HEK293 (cell line): ENCODE data around the gene PI4KB.
A peak's percentile ranks its signal among the peaks of the same experiment; 100 is the strongest.

Source experiments
- ATF2 ChIP-seq: fragments of 450-650 bp; formaldehyde crosslinking; IDR thresholded peaks from 2 replicates; pipeline ENCODE4 v1.5.1; 2016; ENCODE audit warnings: missing biosample characterization, missing genetic modification characterization, low read depth
- CTCF ChIP-seq: fragments of 450-650 bp; formaldehyde crosslinking; IDR thresholded peaks from 2 replicates; pipeline ENCODE4 v1.5.1; 2016; ENCODE audit warnings: missing biosample characterization, missing genetic modification characterization
- GFI1B ChIP-seq: fragments of 450-650 bp; formaldehyde crosslinking; IDR thresholded peaks from 2 replicates; pipeline ENCODE4 v1.5.1; 2016; ENCODE audit warnings: missing biosample characterization, missing genetic modification characterization
- GLI2 ChIP-seq: fragments of 450-650 bp; formaldehyde crosslinking; IDR thresholded peaks from 2 replicates; pipeline ENCODE4; 2017; ENCODE audit warnings: missing biosample characterization, missing genetic modification characterization, low read depth, borderline replicate concordance
- MYNN ChIP-seq: fragments of 450-650 bp; formaldehyde crosslinking; IDR thresholded peaks from 2 replicates; pipeline ENCODE4 v1.5.1; 2016; ENCODE audit warnings: missing biosample characterization, missing genetic modification characterization, borderline replicate concordance
- REPIN1 ChIP-seq: fragments of 450-650 bp; formaldehyde crosslinking; IDR thresholded peaks from 2 replicates; pipeline ENCODE4 v1.5.1; 2017; ENCODE audit warnings: missing biosample characterization, missing genetic modification characterization, low read depth
- SP2 ChIP-seq: fragments of 450-650 bp; formaldehyde crosslinking; IDR thresholded peaks from 2 replicates; pipeline ENCODE4 v1.5.1; 2016; ENCODE audit warnings: missing biosample characterization, missing genetic modification characterization
- ZBTB8A ChIP-seq: fragments of 450-650 bp; formaldehyde crosslinking; IDR thresholded peaks from 2 replicates; pipeline ENCODE4 v1.5.1; 2016; ENCODE audit warnings: missing biosample characterization, missing genetic modification characterization
- ZNF121 ChIP-seq: fragments of 450-650 bp; formaldehyde crosslinking; IDR thresholded peaks from 2 replicates; pipeline ENCODE4 v1.5.1; 2016; ENCODE audit warnings: missing biosample characterization, missing genetic modification characterization
- ZNF140 ChIP-seq: fragments of 450-650 bp; formaldehyde crosslinking; IDR thresholded peaks from 2 replicates; pipeline ENCODE4 v1.5.1; 2016; ENCODE audit warnings: missing biosample characterization, missing genetic modification characterization
- ZNF16 ChIP-seq: fragments of 450-650 bp; formaldehyde crosslinking; IDR thresholded peaks from 2 replicates; pipeline ENCODE4 v1.5.1; 2016; ENCODE audit warnings: low read depth, missing biosample characterization, missing genetic modification characterization
- ZNF169 ChIP-seq: fragments of 450-650 bp; formaldehyde crosslinking; IDR thresholded peaks from 2 replicates; pipeline ENCODE4 v1.5.1; 2016; ENCODE audit warnings: missing biosample characterization, missing genetic modification characterization
- ZNF202 ChIP-seq: fragments of 450-650 bp; formaldehyde crosslinking; IDR thresholded peaks from 2 replicates; pipeline ENCODE4 v1.5.1; 2016; ENCODE audit warnings: missing biosample characterization, missing genetic modification characterization, borderline replicate concordance
- ZNF239 ChIP-seq: fragments of 450-650 bp; formaldehyde crosslinking; IDR thresholded peaks from 2 replicates; pipeline ENCODE4 v1.5.1; 2016; ENCODE audit warnings: missing biosample characterization, missing genetic modification characterization
- ZNF416 ChIP-seq: fragments of 450-650 bp; formaldehyde crosslinking; IDR thresholded peaks from 2 replicates; pipeline ENCODE4 v1.5.1; 2016; ENCODE audit warnings: missing biosample characterization, missing genetic modification characterization
- ZNF473 ChIP-seq: fragments of 450-650 bp; formaldehyde crosslinking; IDR thresholded peaks from 2 replicates; pipeline ENCODE4 v1.5.1; 2017; ENCODE audit warnings: missing biosample characterization, missing genetic modification characterization
- ZNF623 ChIP-seq: fragments of 450-650 bp; formaldehyde crosslinking; IDR thresholded peaks from 2 replicates; pipeline ENCODE4 v1.5.1; 2016; ENCODE audit warnings: missing biosample characterization, missing genetic modification characterization
- ZNF626 ChIP-seq: fragments of 450-650 bp; sonication (Bioruptor Pico); formaldehyde crosslinking; IDR thresholded peaks from 2 replicates; pipeline ENCODE4 v1.5.1; 2018; ENCODE audit warnings: missing biosample characterization, missing genetic modification characterization, inconsistent platforms
- ZNF629 ChIP-seq: fragments of 450-650 bp; formaldehyde crosslinking; IDR thresholded peaks from 2 replicates; pipeline ENCODE4 v1.5.1; 2017; ENCODE audit warnings: missing biosample characterization, missing genetic modification characterization
- ZNF654 ChIP-seq: fragments of 450-650 bp; formaldehyde crosslinking; IDR thresholded peaks from 2 replicates; pipeline ENCODE4 v1.5.1; 2016; ENCODE audit warnings: low read depth, missing biosample characterization, missing genetic modification characterization
- ZNF658 ChIP-seq: fragments of 450-650 bp; formaldehyde crosslinking; IDR thresholded peaks from 2 replicates; pipeline ENCODE4; 2016; ENCODE audit warnings: missing biosample characterization, missing genetic modification characterization
- ZNF677 ChIP-seq: fragments of 450-650 bp; IDR thresholded peaks from 2 replicates; pipeline ENCODE4 v1.5.0; 2018; ENCODE audit warnings: missing biosample characterization, mild to moderate bottlenecking, missing genetic modification characterization, moderate library complexity
- ZSCAN18 ChIP-seq: fragments of 450-650 bp; formaldehyde crosslinking; IDR thresholded peaks from 2 replicates; pipeline ENCODE4 v1.5.1; 2016; ENCODE audit warnings: missing biosample characterization, missing genetic modification characterization
- ZSCAN30 ChIP-seq: fragments of 450-650 bp; IDR thresholded peaks from 2 replicates; pipeline ENCODE4 v1.5.1; 2018; ENCODE audit warnings: missing biosample characterization, mild to moderate bottlenecking, missing genetic modification characterization, moderate library complexity
- TF ChIP-seq, protein P1 (sequence below): fragments of 450-650 bp; formaldehyde crosslinking; IDR thresholded peaks from 2 replicates; pipeline ENCODE4; 2016; ENCODE audit warnings: missing biosample characterization, missing genetic modification characterization
- TF ChIP-seq, protein P2 (sequence below): fragments of 450-650 bp; IDR thresholded peaks from 2 replicates; pipeline ENCODE4 v1.5.1; 2018; ENCODE audit warnings: missing biosample characterization, mild to moderate bottlenecking, missing genetic modification characterization
- TF ChIP-seq, protein P3 (sequence below): fragments of 450-650 bp; formaldehyde crosslinking; IDR thresholded peaks from 2 replicates; pipeline ENCODE4 v1.5.1; 2016; ENCODE audit warnings: missing biosample characterization, missing genetic modification characterization, borderline replicate concordance

Gene PI4KB

GRCh38 chr1:151281225-151281968, 45.8 kb downstream of the PI4KB start (continued):
- TF ChIP-seq ZNF16 (tag by site-specific recombination) = no peak
- peak; percentile 100 for TF ChIP-seq ATF2
- TF ChIP-seq MYNN (tag by site-specific recombination) = no peak
- TF ChIP-seq ZNF202 (tag by site-specific recombination) = no peak
- TF ChIP-seq CTCF (tag by site-specific recombination) = peak; percentile 68; the same call in 1 of the 2 replicates
- TF ChIP-seq ZNF473 (tag by site-specific recombination) = no peak
- no peak for TF ChIP-seq ZNF658 (tag by site-specific recombination)
- TF ChIP-seq ZBTB8A (tag by site-specific recombination) = peak; percentile 71
- no peak for TF ChIP-seq ZNF140
- TF ChIP-seq ZNF239 (tag by site-specific recombination) = peak; percentile 38; the same call in 1 of the 2 replicates
- TF ChIP-seq ZNF623 (tag by site-specific recombination) = peak; percentile 7; the same call in 1 of the 2 replicates
- 0 out of 2 replicates have a peak, but pooled peaks have one; percentile 29 for TF ChIP-seq ZNF169 (tag by site-specific recombination)
- TF ChIP-seq, protein P1, sequence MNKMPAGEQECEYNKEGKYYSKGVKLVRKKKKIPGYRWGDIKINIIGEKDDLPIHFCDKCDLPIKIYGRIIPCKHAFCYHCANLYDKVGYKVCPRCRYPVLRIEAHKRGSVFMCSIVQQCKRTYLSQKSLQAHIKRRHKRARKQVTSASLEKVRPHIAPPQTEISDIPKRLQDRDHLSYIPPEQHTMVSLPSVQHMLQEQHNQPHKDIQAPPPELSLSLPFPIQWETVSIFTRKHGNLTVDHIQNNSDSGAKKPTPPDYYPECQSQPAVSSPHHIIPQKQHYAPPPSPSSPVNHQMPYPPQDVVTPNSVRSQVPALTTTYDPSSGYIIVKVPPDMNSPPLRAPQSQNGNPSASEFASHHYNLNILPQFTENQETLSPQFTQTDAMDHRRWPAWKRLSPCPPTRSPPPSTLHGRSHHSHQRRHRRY (tag by site-specific recombination) = no peak
- peak; percentile 90 for TF ChIP-seq SP2 (tag by site-specific recombination)
- TF ChIP-seq, protein P2, sequence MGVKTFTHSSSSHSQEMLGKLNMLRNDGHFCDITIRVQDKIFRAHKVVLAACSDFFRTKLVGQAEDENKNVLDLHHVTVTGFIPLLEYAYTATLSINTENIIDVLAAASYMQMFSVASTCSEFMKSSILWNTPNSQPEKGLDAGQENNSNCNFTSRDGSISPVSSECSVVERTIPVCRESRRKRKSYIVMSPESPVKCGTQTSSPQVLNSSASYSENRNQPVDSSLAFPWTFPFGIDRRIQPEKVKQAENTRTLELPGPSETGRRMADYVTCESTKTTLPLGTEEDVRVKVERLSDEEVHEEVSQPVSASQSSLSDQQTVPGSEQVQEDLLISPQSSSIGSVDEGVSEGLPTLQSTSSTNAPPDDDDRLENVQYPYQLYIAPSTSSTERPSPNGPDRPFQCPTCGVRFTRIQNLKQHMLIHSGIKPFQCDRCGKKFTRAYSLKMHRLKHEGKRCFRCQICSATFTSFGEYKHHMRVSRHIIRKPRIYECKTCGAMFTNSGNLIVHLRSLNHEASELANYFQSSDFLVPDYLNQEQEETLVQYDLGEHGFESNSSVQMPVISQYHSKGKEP (tag by site-specific recombination) = peak; percentile 67; the same call in 1 of the 2 replicates
- TF ChIP-seq, protein P3, sequence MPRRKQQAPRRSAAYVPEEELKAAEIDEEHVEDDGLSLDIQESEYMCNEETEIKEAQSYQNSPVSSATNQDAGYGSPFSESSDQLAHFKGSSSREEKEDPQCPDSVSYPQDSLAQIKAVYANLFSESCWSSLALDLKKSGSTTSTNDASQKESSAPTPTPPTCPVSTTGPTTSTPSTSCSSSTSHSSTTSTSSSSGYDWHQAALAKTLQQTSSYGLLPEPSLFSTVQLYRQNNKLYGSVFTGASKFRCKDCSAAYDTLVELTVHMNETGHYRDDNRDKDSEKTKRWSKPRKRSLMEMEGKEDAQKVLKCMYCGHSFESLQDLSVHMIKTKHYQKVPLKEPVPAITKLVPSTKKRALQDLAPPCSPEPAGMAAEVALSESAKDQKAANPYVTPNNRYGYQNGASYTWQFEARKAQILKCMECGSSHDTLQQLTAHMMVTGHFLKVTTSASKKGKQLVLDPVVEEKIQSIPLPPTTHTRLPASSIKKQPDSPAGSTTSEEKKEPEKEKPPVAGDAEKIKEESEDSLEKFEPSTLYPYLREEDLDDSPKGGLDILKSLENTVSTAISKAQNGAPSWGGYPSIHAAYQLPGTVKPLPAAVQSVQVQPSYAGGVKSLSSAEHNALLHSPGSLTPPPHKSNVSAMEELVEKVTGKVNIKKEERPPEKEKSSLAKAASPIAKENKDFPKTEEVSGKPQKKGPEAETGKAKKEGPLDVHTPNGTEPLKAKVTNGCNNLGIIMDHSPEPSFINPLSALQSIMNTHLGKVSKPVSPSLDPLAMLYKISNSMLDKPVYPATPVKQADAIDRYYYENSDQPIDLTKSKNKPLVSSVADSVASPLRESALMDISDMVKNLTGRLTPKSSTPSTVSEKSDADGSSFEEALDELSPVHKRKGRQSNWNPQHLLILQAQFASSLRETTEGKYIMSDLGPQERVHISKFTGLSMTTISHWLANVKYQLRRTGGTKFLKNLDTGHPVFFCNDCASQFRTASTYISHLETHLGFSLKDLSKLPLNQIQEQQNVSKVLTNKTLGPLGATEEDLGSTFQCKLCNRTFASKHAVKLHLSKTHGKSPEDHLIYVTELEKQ (tag by site-specific recombination) = peak; percentile 10; the same call in 1 of the 2 replicates
- no peak for TF ChIP-seq ZNF677 (tag by site-specific recombination)
- no peak for TF ChIP-seq ZSCAN30 (tag by site-specific recombination)
- peak; percentile 100 for TF ChIP-seq ZNF629 (tag by site-specific recombination)
- no peak; the same call in 1 of the 2 replicates for TF ChIP-seq ZNF654 (tag by site-specific recombination)
- no peak for TF ChIP-seq ZSCAN18 (tag by site-specific recombination)
- TF ChIP-seq ZNF121 (tag by site-specific recombination) = no peak
- no peak for TF ChIP-seq ZNF626 (tag by site-specific recombination)
- no peak for TF ChIP-seq GLI2 (tag by site-specific recombination)
- TF ChIP-seq GFI1B (tag by site-specific recombination) = no peak
- peak; percentile 46; the same call in 1 of the 2 replicates for TF ChIP-seq REPIN1
- no peak for TF ChIP-seq ZNF416 (tag by site-specific recombination)
